HCT116 (cell line): ENCODE measurements around the gene RACK1. TPM values are rescaled to one million over a fixed set of nuclear protein-coding genes. Genes with fewer than 3 reads are reported as not detected.
"Not testable (repeated sequence)": the region's sequence is repeated elsewhere in the genome, so short reads cannot be mapped to it uniquely, and the experiment has no call there.

Source experiments
- ATAC-seq: fragments of 200-7000 bp; cut with Tn5 transposase; 2 replicates; pipeline ENCODE4 v1.9.1; 2020; ENCODE audit warnings: mild to moderate bottlenecking, moderate library complexity
- BruUV-seq: library from RNA; stranded (reverse); fragments of 400-500 nt; replicated peaks from 2 replicates; lab custom pipeline; 2021; lab: Mats Ljungman, UMichigan
- CTCF ChIA-PET: fragments of 300-600 bp; sonication (Branson Sonifier 250); formaldehyde crosslinking; loops from one replicate; lab custom pipeline; 2021; ENCODE audit warnings: antibody characterized with exemption; lab: Charles Lee
- POLR2A ChIA-PET: fragments of 300-600, 350-600 bp; sonication (Branson Sonifier 250); formaldehyde crosslinking; loops from one replicate; lab custom pipeline; 2021; ENCODE audit warnings: antibody characterized with exemption; lab: Charles Lee
- RAD21 ChIA-PET, 2 experiments: fragments of 300-600 bp; sonication (Branson Sonifier 250); formaldehyde crosslinking; loops; one replicate each; lab custom pipeline; 2023; ENCODE audit warnings: low total read pairs in 2 of 2; ENCODE audit not compliant: uncharacterized antibody in 2 of 2, unreplicated experiment in 2 of 2, low non-redundant PET in 1 of 2; lab: Charles Lee
- DNase-seq: peaks from one replicate; pipeline ENCODE4 v3.0.0-alpha.2; 2010; ENCODE audit warnings: low read depth, low spot score
- H2AFZ ChIP-seq: fragments of 200-600 bp; shearing (Covaris generic), sonication (generic); 2 replicates; pipeline ENCODE4 v1.6.1; 2017; ENCODE audit warnings: low read depth, mixed run types, mixed read lengths, antibody characterized with exemption, low read length; ENCODE audit not compliant: poor library complexity, severe bottlenecking
- H3K27ac ChIP-seq: 2 replicates; pipeline ENCODE4 v1.5.1; 2012; ENCODE audit warnings: low read depth, low read length
- H3K27me3 ChIP-seq: fragments of 200-600 bp; sonication (generic); 2 replicates; pipeline ENCODE4 v1.6.1; 2016; ENCODE audit warnings: mixed run types, low read length, mixed read lengths; ENCODE audit not compliant: insufficient read depth
- H3K36me3 ChIP-seq, 2 experiments: fragments of 200-500 bp in 1 of 2; fragments of 200-600 bp in 1 of 2; sonication (Bioruptor generic) in 1 of 2; sonication (generic) in 1 of 2; 2 replicates each; pipeline versions ENCODE4 v1.5.1 to v1.6.1; 2014 to 2016; ENCODE audit warnings: low read length in 2 of 2, inconsistent platforms in 1 of 2, mixed read lengths in 1 of 2, mixed run types in 1 of 2; ENCODE audit not compliant: insufficient read depth in 2 of 2, control insufficient read depth in 1 of 2
- H3K4me1 ChIP-seq, 2 experiments: fragments of 200-600 bp in 1 of 2; sonication (generic) in 1 of 2; 2 replicates each; pipeline versions ENCODE4 v1.5.1 to v1.6.1; 2012 to 2017; ENCODE audit warnings: low read length in 2 of 2, inconsistent platforms in 1 of 2, mild to moderate bottlenecking in 1 of 2, mixed read lengths in 1 of 2, mixed run types in 1 of 2, moderate library complexity in 1 of 2; ENCODE audit not compliant: insufficient read depth in 2 of 2, control insufficient read depth in 1 of 2
- H3K4me2 ChIP-seq: fragments of 200-600 bp; sonication (generic); 2 replicates; pipeline ENCODE4 v1.6.1; 2017; ENCODE audit warnings: mixed run types, low read length, mixed read lengths
- H3K4me3 ChIP-seq, 2 experiments: fragments of 200-600 bp in 1 of 2; sonication (generic) in 1 of 2; replicated peaks in 1 of 2; 2 replicates each; pipeline ENCODE4 v1.5.1; 2011 to 2016; ENCODE audit warnings: low read length in 2 of 2, control low read depth in 1 of 2, low read depth in 1 of 2, mild to moderate bottlenecking in 1 of 2, mixed read lengths in 1 of 2, mixed run types in 1 of 2
- H3K79me2 ChIP-seq: fragments of 200-600 bp; sonication (generic); 2 replicates; pipeline ENCODE4 v1.6.1; 2017; ENCODE audit warnings: mild to moderate bottlenecking, mixed run types, low read length, moderate library complexity, mixed read lengths; ENCODE audit not compliant: insufficient read depth
- H3K9ac ChIP-seq: fragments of 200-600 bp; sonication (generic); 2 replicates; pipeline ENCODE4 v1.6.1; 2016; ENCODE audit warnings: low read length, mixed read lengths
- H3K9me2 ChIP-seq: fragments of 200-600 bp; sonication (generic), shearing (Covaris generic); 2 replicates; pipeline ENCODE4 v1.6.1; 2017; ENCODE audit warnings: mixed run types, mild to moderate bottlenecking, moderate library complexity; ENCODE audit not compliant: insufficient read depth
- H3K9me3 ChIP-seq, 2 experiments: fragments of 200-500 bp in 1 of 2; fragments of 200-600 bp in 1 of 2; sonication (Bioruptor generic) in 1 of 2; sonication (generic) in 1 of 2; 2 replicates each; pipeline ENCODE4 v1.6.1; 2014 to 2017; ENCODE audit warnings: low read length in 2 of 2, mixed read lengths in 2 of 2, inconsistent platforms in 1 of 2, low read depth in 1 of 2, mild to moderate bottlenecking in 1 of 2, mixed run types in 1 of 2, moderate library complexity in 1 of 2; ENCODE audit not compliant: control insufficient read depth in 1 of 2, insufficient read depth in 1 of 2
- H4K20me1 ChIP-seq: fragments of 200-600 bp; sonication (generic), shearing (Covaris generic); 2 replicates; pipeline ENCODE4 v1.6.1; 2017; ENCODE audit warnings: mixed run types, mild to moderate bottlenecking, moderate library complexity; ENCODE audit not compliant: insufficient read depth
- CBX3 ChIP-seq: IDR thresholded peaks from 2 replicates; pipeline ENCODE4 v1.6.1; 2012; ENCODE audit warnings: low read depth
- POLR2AphosphoS5 ChIP-seq: IDR thresholded peaks from 2 replicates; pipeline ENCODE4 v1.6.1; 2011; ENCODE audit warnings: mild to moderate bottlenecking, low read depth, low read length, moderate library complexity
- SIN3A ChIP-seq: IDR thresholded peaks from 2 replicates; pipeline ENCODE4 v1.6.1; 2012; ENCODE audit warnings: low read depth
- TCF7L2 ChIP-seq: IDR thresholded peaks from 2 replicates; pipeline ENCODE4 v1.7.0; 2011; ENCODE audit warnings: borderline replicate concordance, inconsistent platforms; ENCODE audit not compliant: insufficient read depth, insufficient read length; ENCODE audit errors: extremely low read depth
- ZNF274 ChIP-seq: fragments of 200-500 bp; sonication (Bioruptor generic); IDR thresholded peaks from 2 replicates; pipeline ENCODE4 v1.6.1; 2014; ENCODE audit warnings: mild to moderate bottlenecking, low read depth, low read length, inconsistent platforms
- intact Hi-C: fragments of 100-400 bp; cut with micrococcal nuclease; formaldehyde crosslinking; loops from 2 replicates; pipeline ENCODE4 v1.10.0; 2022
- total RNA-seq: library from RNA; stranded (reverse); gene quantifications from one replicate; pipeline ENCODE4 v1.2.1, GENCODE V29; 2021; ENCODE audit not compliant: unreplicated experiment
- TF ChIP-seq, protein P1 (sequence below), 3 experiments: fragments of 200-600 bp in 1 of 3; sonication (generic) in 1 of 3; IDR thresholded peaks in 2 of 3; conservative IDR thresholded peaks in 1 of 3; 2 replicates each; pipeline ENCODE4 v1.5.1; 2012 to 2017; ENCODE audit warnings: low read depth in 2 of 3, low read length in 2 of 3, antibody characterized with exemption in 1 of 3, borderline replicate concordance in 1 of 3, control low read depth in 1 of 3, mild to moderate bottlenecking in 1 of 3, mixed read lengths in 1 of 3, mixed run types in 1 of 3, moderate library complexity in 1 of 3; ENCODE audit not compliant: insufficient read depth in 1 of 3
- TF ChIP-seq, protein P2 (sequence below): IDR thresholded peaks from 2 replicates; pipeline ENCODE4 v1.6.1; 2012

RACK1 gene
- total RNA-seq, 1 experiment from 2014 or later, result 2,432 TPM

GRCh38 chr5:181215997-181216989, 27.4 kb downstream of the RACK1 start:
- no peak overlapping the region for H3K4me2 ChIP-seq
- peaks cover 5 to 34% of the 10 kb centered on the region in 2 experiments; a peak in 3 of 4 replicates for H3K4me1 ChIP-seq
- CTCF ChIA-PET, result no interaction called here
- H4K20me1 ChIP-seq, result no peaks in the 10 kb centered on the region
- no TSS peak for BruUV-seq
- H3K79me2 ChIP-seq, result no peaks in the 10 kb centered on the region
- DNase-seq (no peak), ATAC-seq (no peak)
- intact Hi-C loops, result no loop called here
- TF ChIP-seq TCF7L2, result no peak
- no peak for TF ChIP-seq CBX3
- TF ChIP-seq, protein P1, sequence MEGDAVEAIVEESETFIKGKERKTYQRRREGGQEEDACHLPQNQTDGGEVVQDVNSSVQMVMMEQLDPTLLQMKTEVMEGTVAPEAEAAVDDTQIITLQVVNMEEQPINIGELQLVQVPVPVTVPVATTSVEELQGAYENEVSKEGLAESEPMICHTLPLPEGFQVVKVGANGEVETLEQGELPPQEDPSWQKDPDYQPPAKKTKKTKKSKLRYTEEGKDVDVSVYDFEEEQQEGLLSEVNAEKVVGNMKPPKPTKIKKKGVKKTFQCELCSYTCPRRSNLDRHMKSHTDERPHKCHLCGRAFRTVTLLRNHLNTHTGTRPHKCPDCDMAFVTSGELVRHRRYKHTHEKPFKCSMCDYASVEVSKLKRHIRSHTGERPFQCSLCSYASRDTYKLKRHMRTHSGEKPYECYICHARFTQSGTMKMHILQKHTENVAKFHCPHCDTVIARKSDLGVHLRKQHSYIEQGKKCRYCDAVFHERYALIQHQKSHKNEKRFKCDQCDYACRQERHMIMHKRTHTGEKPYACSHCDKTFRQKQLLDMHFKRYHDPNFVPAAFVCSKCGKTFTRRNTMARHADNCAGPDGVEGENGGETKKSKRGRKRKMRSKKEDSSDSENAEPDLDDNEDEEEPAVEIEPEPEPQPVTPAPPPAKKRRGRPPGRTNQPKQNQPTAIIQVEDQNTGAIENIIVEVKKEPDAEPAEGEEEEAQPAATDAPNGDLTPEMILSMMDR (IDR thresholded peaks at IDR 0.05 in 2 of 3, conservative IDR thresholded peaks at IDR 0.05 in 1 of 3; ENCODE audit: borderline replicate concordance in 1 of 3, insufficient read depth in 1 of 3, low read depth in 2 of 3, low read length in 2 of 3), result no peak
- TF ChIP-seq, protein P2, sequence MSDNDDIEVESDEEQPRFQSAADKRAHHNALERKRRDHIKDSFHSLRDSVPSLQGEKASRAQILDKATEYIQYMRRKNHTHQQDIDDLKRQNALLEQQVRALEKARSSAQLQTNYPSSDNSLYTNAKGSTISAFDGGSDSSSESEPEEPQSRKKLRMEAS, result no peak
- TF ChIP-seq ZNF274, result no peak
- no peak for TF ChIP-seq POLR2AphosphoS5
- TF ChIP-seq SIN3A, result no peak
- H3K27ac ChIP-seq, result no peak overlapping the region
- H3K9me3 ChIP-seq, result no peaks in the 10 kb centered on the region
- H3K36me3 ChIP-seq, result no peaks in the 10 kb centered on the region
- no peak overlapping the region for H3K4me3 ChIP-seq
- POLR2A ChIA-PET, result no interaction called here
- H3K27me3 ChIP-seq, result no peaks in the 10 kb centered on the region
- no peak overlapping the region for H2AFZ ChIP-seq
- RAD21 ChIA-PET, result no interaction called here
- H3K9ac ChIP-seq, result no peak overlapping the region
- no peaks in the 10 kb centered on the region for H3K9me2 ChIP-seq

DNA sequence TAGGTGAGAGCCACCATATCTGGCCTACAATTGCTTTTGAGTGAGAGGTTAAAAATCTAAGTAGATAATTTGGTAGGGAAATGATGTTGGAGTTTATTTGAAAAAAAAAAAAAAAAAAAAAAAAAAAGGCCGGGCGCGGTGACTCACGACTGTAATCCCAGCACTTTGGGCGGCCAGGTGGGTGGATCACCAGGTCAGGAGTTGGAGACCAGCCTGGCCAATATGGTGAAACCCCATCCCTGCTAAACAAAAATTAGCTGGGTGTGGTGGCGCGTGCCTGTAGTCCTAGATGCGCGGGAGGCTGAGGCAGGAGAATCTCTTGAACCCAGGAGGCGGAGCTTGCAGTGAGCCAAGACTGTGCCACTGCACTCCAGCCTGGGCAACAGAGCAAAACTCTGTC, 29.5 kb downstream of the RACK1 start:
- DNase-seq, H4K20me1 ChIP-seq, BruUV-seq, H3K36me3 ChIP-seq, H3K27me3 ChIP-seq, H3K9ac ChIP-seq, H3K27ac ChIP-seq, CTCF ChIA-PET, H3K4me3 ChIP-seq, intact Hi-C loops, H3K9me3 ChIP-seq, H3K79me2 ChIP-seq, H3K9me2 ChIP-seq, RAD21 ChIA-PET, H3K4me2 ChIP-seq, POLR2A ChIA-PET, ATAC-seq: not testable (repeated sequence)
- Histone ChIP-seq H2AFZ (peak overlapping the region; percentile 86), H3K4me1 (peaks cover 18 to 48% of the 10 kb centered on the region in 2 experiments)
